Sigmoid colon (tissue), 4 donors: ENCODE results near the gene TDRD7.
A peak's percentile ranks its signal among the peaks of the same experiment; 100 is the strongest.

Experiments used
- CTCF ChIP-seq, 4 experiments: fragments of 450-650 bp in 3 of 4; fragments of 200-600 bp in 1 of 4; IDR thresholded peaks; one replicate each; pipeline ENCODE4 v1.5.1; 2016 to 2019; ENCODE audit warnings: antibody characterized with exemption in 4 of 4, mild to moderate bottlenecking in 3 of 4, moderate library complexity in 2 of 4
- EP300 ChIP-seq, 4 donors: sonication (generic); formaldehyde crosslinking; IDR thresholded peaks; one replicate each; pipeline ENCODE4 v1.6.1; 2017; ENCODE audit warnings: antibody characterized with exemption in 4 of 4
- POLR2A ChIP-seq, 2 donors: fragments of 450-650 bp; IDR thresholded peaks; one replicate each; pipeline ENCODE4 v1.6.1; 2016; ENCODE audit warnings: antibody characterized with exemption in 2 of 2, mild to moderate bottlenecking in 2 of 2, moderate library complexity in 2 of 2
- POLR2AphosphoS5 ChIP-seq, 4 donors: sonication (generic); formaldehyde crosslinking; IDR thresholded peaks; one replicate each; pipeline ENCODE4 v1.6.1; 2017; ENCODE audit warnings: antibody characterized with exemption in 4 of 4

GRCh38 chr9:97491216-97491999, 79.5 kb downstream of the TDRD7 start:
- TF ChIP-seq CTCF (IDR thresholded peaks at IDR 0.05), result no peak
- peak in 2 of 4 donors; percentile 21 to 23 for TF ChIP-seq EP300 (IDR thresholded peaks at IDR 0.05)
- TF ChIP-seq POLR2A (IDR thresholded peaks at IDR 0.05), result no peak
- TF ChIP-seq POLR2AphosphoS5 (IDR thresholded peaks at IDR 0.05), result peak; percentile 16 to 69 (median 52)
